Measurements from ENCODE around the gene LRTM2.

DNA sequence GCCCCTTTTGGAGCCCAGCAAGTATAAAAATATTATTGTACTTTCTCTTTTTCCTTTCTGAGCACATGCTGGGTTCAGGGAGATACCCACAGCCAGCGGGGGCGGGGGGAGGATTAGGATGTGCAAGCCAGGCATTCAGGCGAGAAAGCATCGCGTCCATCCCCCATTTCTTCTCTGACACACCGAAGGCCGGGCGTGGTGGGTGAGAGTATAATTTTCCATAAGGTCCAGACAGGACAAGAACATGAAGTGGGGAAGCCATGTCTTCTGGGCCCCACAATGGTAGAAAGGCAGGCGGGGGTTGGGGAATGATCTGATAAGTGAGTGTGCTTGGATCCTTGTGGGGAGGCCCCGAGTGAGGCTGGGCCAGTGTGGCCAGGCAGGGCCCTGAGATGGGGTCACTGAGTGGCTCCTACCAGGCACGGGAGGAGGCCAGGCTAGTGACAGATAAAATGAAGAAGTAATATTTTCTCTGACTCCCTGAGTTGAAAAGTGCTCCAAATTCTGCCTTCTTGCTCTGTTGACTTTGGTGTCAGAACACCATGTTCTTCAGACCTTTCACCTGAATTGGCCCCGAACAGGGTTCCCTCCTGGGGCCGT lies 10.7 kb upstream of the LRTM2 start:
- TF ChIP-seq, protein P1, sequence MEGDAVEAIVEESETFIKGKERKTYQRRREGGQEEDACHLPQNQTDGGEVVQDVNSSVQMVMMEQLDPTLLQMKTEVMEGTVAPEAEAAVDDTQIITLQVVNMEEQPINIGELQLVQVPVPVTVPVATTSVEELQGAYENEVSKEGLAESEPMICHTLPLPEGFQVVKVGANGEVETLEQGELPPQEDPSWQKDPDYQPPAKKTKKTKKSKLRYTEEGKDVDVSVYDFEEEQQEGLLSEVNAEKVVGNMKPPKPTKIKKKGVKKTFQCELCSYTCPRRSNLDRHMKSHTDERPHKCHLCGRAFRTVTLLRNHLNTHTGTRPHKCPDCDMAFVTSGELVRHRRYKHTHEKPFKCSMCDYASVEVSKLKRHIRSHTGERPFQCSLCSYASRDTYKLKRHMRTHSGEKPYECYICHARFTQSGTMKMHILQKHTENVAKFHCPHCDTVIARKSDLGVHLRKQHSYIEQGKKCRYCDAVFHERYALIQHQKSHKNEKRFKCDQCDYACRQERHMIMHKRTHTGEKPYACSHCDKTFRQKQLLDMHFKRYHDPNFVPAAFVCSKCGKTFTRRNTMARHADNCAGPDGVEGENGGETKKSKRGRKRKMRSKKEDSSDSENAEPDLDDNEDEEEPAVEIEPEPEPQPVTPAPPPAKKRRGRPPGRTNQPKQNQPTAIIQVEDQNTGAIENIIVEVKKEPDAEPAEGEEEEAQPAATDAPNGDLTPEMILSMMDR (IDR thresholded peaks at IDR 0.05): no peak
- TF ChIP-seq POLR2A (IDR thresholded peaks at IDR 0.05): no peak
